ENCODE measurements around the gene RPS14. TPM values are rescaled to one million over a fixed set of nuclear protein-coding genes. Genes with fewer than 3 reads are reported as not detected.
A peak's percentile ranks its signal among the peaks of the same experiment; 100 is the strongest.

The RPS14 gene
- total RNA-seq, 1 donor from 2014 or later, result 1,578 TPM

DNA sequence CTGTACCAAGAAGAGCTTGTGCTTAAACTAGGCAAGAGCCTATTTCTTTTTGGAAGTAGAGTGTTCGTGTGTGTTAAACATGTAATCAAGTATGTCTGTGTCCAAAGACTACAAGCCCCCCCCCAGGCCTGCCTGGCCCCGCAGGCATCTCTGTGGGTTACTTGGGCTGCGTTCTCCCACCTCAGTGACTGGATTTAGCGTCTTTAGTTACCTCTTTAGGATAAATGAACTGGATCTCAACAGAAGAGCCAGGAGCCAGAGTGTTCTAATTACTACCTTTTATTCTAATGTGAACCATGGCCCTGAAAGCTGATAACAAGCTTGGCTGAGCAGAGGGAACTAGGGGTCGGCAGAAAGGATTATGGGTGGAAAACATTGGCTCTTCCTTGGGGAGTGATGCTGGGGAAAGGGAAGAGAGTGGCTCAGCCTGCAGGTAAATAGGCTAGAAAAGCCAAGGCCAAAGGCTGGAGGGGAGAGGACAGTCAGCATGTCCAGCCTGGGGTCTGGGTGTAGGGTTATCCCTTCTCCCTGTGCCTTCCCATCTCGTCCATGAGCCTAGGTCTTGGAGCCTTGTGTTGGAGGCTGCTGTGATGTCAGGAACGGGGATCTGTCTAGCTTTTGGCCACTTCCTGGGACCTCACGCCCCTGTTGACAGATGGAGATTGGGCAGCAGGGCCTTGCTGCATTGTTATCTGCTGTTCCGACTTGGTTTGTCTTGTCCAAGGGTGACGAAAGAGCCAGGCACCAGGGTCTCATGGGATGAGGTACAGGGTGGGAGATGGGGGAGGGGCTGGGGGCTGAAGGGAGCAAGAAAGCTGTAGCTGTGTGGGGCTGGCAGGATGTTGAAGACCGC is 47.9 kb downstream of the RPS14 start:
- no peaks in the 10 kb centered on the region for H3K27me3 ChIP-seq
- intact Hi-C loops (cut with DNase I), result no loop called here
- H3K27ac ChIP-seq, result peak overlapping the region; percentile 1
- ATAC-seq (no peak), DNase-seq (no peak)
- no peak overlapping the region for H3K4me3 ChIP-seq
- H3K4me1 ChIP-seq, result no peaks in the 10 kb centered on the region
- peaks cover 93% of the 10 kb centered on the region for H3K36me3 ChIP-seq
- TF ChIP-seq, protein P1, sequence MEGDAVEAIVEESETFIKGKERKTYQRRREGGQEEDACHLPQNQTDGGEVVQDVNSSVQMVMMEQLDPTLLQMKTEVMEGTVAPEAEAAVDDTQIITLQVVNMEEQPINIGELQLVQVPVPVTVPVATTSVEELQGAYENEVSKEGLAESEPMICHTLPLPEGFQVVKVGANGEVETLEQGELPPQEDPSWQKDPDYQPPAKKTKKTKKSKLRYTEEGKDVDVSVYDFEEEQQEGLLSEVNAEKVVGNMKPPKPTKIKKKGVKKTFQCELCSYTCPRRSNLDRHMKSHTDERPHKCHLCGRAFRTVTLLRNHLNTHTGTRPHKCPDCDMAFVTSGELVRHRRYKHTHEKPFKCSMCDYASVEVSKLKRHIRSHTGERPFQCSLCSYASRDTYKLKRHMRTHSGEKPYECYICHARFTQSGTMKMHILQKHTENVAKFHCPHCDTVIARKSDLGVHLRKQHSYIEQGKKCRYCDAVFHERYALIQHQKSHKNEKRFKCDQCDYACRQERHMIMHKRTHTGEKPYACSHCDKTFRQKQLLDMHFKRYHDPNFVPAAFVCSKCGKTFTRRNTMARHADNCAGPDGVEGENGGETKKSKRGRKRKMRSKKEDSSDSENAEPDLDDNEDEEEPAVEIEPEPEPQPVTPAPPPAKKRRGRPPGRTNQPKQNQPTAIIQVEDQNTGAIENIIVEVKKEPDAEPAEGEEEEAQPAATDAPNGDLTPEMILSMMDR (IDR thresholded peaks at IDR 0.05), result no peak
- H3K9me3 ChIP-seq, result no peaks in the 10 kb centered on the region

DNA sequence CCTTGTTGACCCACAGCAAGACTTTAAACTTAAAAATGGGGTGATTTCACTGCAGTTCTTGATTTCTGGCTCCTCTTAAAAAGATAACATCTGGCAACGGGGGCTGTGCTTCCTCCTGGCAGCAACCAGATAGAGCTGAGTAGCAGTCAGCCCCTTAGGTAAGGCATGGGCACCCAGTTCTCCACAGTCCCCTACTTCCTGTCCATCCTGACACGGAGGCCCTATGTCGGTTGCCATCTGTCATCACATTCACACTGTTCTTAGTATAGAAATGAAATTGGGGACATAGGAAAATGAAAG is 48.5 kb downstream of the RPS14 start:
- H3K36me3 ChIP-seq, result peaks cover 93% of the 10 kb centered on the region
- H3K27me3 ChIP-seq, result no peaks in the 10 kb centered on the region
- H3K27ac ChIP-seq, result peak overlapping the region; percentile 1
- no peak overlapping the region for H3K4me3 ChIP-seq
- intact Hi-C loops (cut with DNase I), result no loop called here
- no peak for DNase-seq
- ATAC-seq, result no peak
- TF ChIP-seq, protein P1 (IDR thresholded peaks at IDR 0.05), result no peak
- H3K9me3 ChIP-seq, result no peaks in the 10 kb centered on the region
- no peaks in the 10 kb centered on the region for H3K4me1 ChIP-seq

DNA sequence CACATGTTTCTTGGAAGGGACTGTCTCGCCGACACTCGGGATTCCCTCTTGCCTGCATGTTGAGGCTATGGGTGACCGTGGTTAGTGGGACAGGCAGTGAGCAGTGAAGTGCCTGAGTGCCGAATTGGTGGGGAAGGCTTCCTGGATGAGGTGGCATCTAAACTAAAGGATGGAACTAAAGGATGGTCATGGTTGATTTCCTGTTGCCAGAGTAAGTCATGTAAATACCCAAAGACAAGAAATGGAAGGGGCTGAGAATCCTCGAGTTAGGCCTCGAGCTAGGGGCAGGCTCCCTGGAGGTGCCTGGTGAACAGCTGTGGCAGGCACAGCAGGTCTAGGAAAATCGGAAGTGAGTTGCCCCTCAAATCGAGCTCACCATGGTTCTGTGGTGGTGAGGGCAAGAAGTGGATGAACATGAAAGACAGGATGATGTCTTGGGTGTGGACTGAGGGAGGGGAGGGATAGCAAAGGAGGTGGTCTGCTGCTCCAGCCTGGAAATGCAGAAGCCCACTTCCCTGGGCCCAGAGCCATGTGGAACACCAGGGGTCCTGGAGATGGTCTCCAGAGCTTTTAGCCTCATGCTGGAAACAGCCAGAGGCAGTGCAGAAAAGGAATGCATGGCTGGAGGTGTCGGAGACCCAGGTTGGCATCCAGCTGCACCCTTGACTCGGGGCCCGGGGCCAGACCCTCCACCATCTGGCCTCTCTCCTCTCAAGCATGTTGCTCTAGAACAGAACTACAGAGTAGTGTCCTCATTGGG is 49.0 kb downstream of the RPS14 start:
- no peak overlapping the region for H3K4me3 ChIP-seq
- TF ChIP-seq, protein P1 (IDR thresholded peaks at IDR 0.05), result no peak
- no peaks in the 10 kb centered on the region for H3K4me1 ChIP-seq
- DNase-seq (no peak), ATAC-seq (no peak)
- no peaks in the 10 kb centered on the region for H3K27me3 ChIP-seq
- intact Hi-C loops (cut with DNase I), result no loop called here
- H3K27ac ChIP-seq, result peak overlapping the region; percentile 1
- H3K9me3 ChIP-seq, result no peaks in the 10 kb centered on the region
- H3K36me3 ChIP-seq, result peaks cover 93% of the 10 kb centered on the region

DNA sequence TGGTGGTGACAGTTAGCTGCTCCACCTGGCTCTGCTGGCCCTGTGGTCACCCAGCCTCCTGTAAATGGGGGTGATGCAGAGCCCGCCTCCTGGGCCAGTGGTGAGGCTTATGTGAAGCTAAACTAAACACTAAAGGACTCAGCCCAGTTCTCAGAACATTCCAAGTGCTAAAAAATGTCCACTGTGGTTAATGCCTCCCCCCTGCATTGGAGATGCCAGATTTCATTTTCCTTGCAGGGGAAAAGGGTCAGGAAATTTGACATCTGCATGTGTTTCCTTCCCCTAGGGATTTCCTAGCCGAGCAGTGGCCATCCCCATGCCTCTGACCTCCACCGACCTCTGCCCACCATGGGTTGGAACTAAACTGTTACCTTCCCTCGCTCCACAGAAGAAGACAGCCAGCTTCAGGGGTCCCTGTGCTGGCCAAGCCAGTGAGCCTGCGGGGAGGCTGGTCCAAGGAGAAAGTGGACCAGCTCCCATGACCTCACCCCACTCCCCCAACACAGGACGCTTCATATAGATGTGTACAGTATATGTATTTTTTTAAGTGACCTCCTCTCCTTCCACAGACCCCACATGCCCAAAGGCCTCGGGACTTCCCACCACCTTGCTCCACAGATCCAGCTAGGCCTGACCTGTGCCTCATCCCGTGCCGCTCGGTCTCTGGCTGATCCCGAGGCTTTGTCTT is 49.9 kb downstream of the RPS14 start:
- Histone ChIP-seq H3K4me3 (no peak overlapping the region), H3K4me1 (no peaks in the 10 kb centered on the region), H3K9me3 (no peaks in the 10 kb centered on the region), H3K27ac (no peak overlapping the region), H3K36me3 (peaks cover 93% of the 10 kb centered on the region), H3K27me3 (no peaks in the 10 kb centered on the region)
- intact Hi-C loops (cut with DNase I), result no loop called here
- peak; percentile 13 for ATAC-seq
- DNase-seq, result no peak
- TF ChIP-seq, protein P1 (IDR thresholded peaks at IDR 0.05), result no peak

DNA sequence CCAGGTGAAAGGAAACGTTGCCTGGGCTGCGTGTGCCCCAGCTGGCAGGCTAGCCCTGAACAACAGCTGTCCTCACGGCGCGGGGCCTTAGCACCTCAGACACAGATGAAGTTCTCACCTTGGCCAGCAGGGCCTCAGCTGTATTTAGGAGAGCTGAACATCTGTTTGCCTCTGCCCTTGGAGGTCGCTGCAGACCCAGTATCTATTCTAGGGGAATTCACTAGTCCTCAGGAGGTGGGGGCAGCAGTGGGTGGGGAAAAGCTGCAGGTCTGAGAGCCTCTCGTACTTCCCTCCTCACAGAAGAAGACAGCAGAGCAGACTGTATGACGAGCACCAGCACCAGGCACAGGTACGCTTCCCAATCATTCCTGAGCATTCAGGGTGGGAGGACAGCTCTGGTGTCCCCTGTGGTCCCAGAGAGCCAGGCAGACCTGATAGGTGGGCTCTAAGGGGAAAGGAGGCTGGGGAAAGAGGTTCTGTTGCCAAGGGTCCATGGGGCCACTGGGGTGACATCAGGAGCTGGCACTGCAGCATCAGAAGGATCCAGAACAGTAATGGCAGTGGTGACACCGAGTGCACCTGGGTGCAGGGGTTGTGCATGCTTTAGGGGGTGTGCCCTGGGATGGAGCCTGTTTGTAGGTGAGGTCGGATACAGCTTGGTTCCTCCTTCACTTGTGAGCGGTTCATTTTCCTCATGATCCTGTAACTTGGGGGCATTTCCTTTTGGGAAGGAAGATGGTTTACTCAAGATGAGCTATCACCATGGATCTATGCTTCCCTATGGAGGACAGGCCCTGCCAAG is 50.6 kb downstream of the RPS14 start:
- no peak for DNase-seq
- intact Hi-C loops (cut with DNase I), result no loop called here
- H3K27me3 ChIP-seq, result no peaks in the 10 kb centered on the region
- ATAC-seq, result peak; percentile 37
- no peaks in the 10 kb centered on the region for H3K4me1 ChIP-seq
- peaks cover 93% of the 10 kb centered on the region for H3K36me3 ChIP-seq
- H3K4me3 ChIP-seq, result no peak overlapping the region
- no peak overlapping the region for H3K27ac ChIP-seq
- H3K9me3 ChIP-seq, result no peaks in the 10 kb centered on the region
- TF ChIP-seq, protein P1 (IDR thresholded peaks at IDR 0.05), result peak; percentile 22
